WERI-Rb-1 (cell line): Measurements from ENCODE around the gene EML1.
A peak's percentile ranks its signal among the peaks of the same experiment; 100 is the strongest.

ENCODE experiments used
- DNase-seq: peaks from one replicate; pipeline ENCODE4 v3.0.0-alpha.2; 2020
- H3K27ac ChIP-seq: fragments of 250-450 bp; sonication (Bioruptor Pico); 2 replicates; pipeline ENCODE4 v1.5.1; 2020; ENCODE audit warnings: mild to moderate bottlenecking, moderate library complexity
- H3K27me3 ChIP-seq: fragments of 250-450 bp; sonication (Bioruptor Pico); 2 replicates; pipeline ENCODE4 v1.5.1; 2021; ENCODE audit warnings: mild to moderate bottlenecking, low read depth, moderate library complexity; ENCODE audit not compliant: insufficient read depth, severe bottlenecking
- H3K36me3 ChIP-seq: fragments of 250-450 bp; sonication (Bioruptor Pico); 2 replicates; pipeline ENCODE4 v1.5.1; 2020; ENCODE audit warnings: mild to moderate bottlenecking, moderate library complexity
- H3K4me3 ChIP-seq: 2 replicates; pipeline ENCODE4 v1.5.1; 2011; ENCODE audit warnings: low read depth, mild to moderate bottlenecking, control low read depth, low read length
- H3K9me3 ChIP-seq: fragments of 250-450 bp; sonication (Bioruptor Pico); 2 replicates; pipeline ENCODE4 v1.5.1; 2021; ENCODE audit warnings: mild to moderate bottlenecking, moderate library complexity; ENCODE audit not compliant: severe bottlenecking
- CTCF ChIP-seq: IDR thresholded peaks from 2 replicates; pipeline ENCODE4 v1.5.1; 2011; ENCODE audit warnings: low read depth, mild to moderate bottlenecking, control low read depth, inconsistent platforms, low read length

EML1 gene

GRCh38 chr14:99747582-99748330 lies 45.5 kb upstream of the EML1 start:
- no peaks in the 10 kb centered on the region for H3K27me3 ChIP-seq
- no peak for DNase-seq
- H3K27ac ChIP-seq = no peak overlapping the region
- no peak for TF ChIP-seq CTCF
- no peaks in the 10 kb centered on the region for H3K36me3 ChIP-seq
- no peak overlapping the region for H3K4me3 ChIP-seq
- H3K9me3 ChIP-seq = no peaks in the 10 kb centered on the region

GRCh38 chr14:99748529-99748928 lies 44.7 kb upstream of the EML1 start:
- Histone ChIP-seq H3K9me3 (no peaks in the 10 kb centered on the region), H3K4me3 (no peak overlapping the region), H3K36me3 (no peaks in the 10 kb centered on the region), H3K27ac (no peak overlapping the region), H3K27me3 (no peaks in the 10 kb centered on the region)
- TF ChIP-seq CTCF = no peak
- no peak for DNase-seq

- Histone ChIP-seq H3K27ac (no peak overlapping the region), H3K9me3 (no peaks in the 10 kb centered on the region), H3K4me3 (no peak overlapping the region), H3K36me3 (no peaks in the 10 kb centered on the region), H3K27me3 (no peaks in the 10 kb centered on the region)
- TF ChIP-seq CTCF = peak; percentile 50
- DNase-seq = peak; percentile 49
These were observed 44.1 kb upstream of the EML1 start for GRCh38 chr14:99749142-99749541.

GRCh38 chr14:99749763-99750715 lies 43.2 kb upstream of the EML1 start:
- Histone ChIP-seq H3K27ac (no peak overlapping the region), H3K4me3 (no peak overlapping the region), H3K27me3 (no peaks in the 10 kb centered on the region), H3K36me3 (no peaks in the 10 kb centered on the region), H3K9me3 (no peaks in the 10 kb centered on the region)
- no peak for TF ChIP-seq CTCF
- DNase-seq = no peak

GRCh38 chr14:99750746-99751450 lies 42.3 kb upstream of the EML1 start:
- Histone ChIP-seq H3K4me3 (no peak overlapping the region), H3K36me3 (no peaks in the 10 kb centered on the region), H3K9me3 (no peaks in the 10 kb centered on the region), H3K27me3 (no peaks in the 10 kb centered on the region), H3K27ac (no peak overlapping the region)
- DNase-seq = no peak
- TF ChIP-seq CTCF = no peak
